Measurements from ENCODE around the gene IMP3. TPM values are rescaled to one million over a fixed set of nuclear protein-coding genes. Genes with fewer than 3 reads are reported as not detected.

Gene IMP3
- polyA plus RNA-seq, 1 donor from 2014 or later = 147 TPM

DNA sequence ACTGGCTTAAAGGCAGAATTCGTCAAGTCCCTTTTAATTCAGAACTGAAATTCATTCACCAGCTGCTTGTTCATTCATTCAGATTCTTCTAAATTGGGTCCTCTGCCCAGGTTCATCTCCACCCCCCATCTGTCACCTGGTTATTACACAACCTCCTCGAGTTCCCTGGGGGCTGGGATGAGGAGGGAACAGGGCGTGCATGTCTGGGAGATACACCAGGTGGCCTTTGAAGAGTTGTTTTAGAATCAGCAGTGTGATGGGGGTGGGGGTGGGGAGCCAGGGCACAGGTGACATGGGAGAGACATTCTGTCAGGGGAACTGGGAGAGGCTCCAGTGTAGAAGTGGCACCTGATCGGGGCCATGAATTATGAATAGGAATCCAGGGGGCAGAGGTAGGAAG lies 15.9 kb upstream of the IMP3 start:
- Histone ChIP-seq H2AFZ (ENCODE audit: low read depth, low read length) (no peak overlapping the region), H3K9me2 (ENCODE audit: insufficient read depth, low read length) (no peaks in the 10 kb centered on the region), H3F3A (ENCODE audit: insufficient read depth, low read length, poor library complexity, severe bottlenecking) (no peaks in the 10 kb centered on the region), H3K27ac (ENCODE audit: low read length) (no peak overlapping the region), H3K9me3 (ENCODE audit: low read length) (no peaks in the 10 kb centered on the region), H3K4me3 (ENCODE audit: low read length) (no peak overlapping the region), H3K27me3 (ENCODE audit: insufficient read depth, low read depth, low read length) (no peaks in the 10 kb centered on the region), H4K20me1 (ENCODE audit: insufficient read depth) (no peaks in the 10 kb centered on the region), H3K36me3 (ENCODE audit: insufficient read depth, low read length) (no peaks in the 10 kb centered on the region), H3K9ac (ENCODE audit: low read length) (no peak overlapping the region), H3K4me2 (ENCODE audit: low read length) (no peak overlapping the region), H3K79me2 (replicated peaks; ENCODE audit: insufficient read depth, low read length) (no peaks in the 10 kb centered on the region)
- TF ChIP-seq TAF1 (IDR thresholded peaks at IDR 0.05; ENCODE audit: low read depth) = no peak
- TF ChIP-seq SMC3 (conservative IDR thresholded peaks at IDR 0.05; ENCODE audit: poor library complexity) = no peak
- no peak for TF ChIP-seq RAD21 (conservative IDR thresholded peaks at IDR 0.05)

DNA sequence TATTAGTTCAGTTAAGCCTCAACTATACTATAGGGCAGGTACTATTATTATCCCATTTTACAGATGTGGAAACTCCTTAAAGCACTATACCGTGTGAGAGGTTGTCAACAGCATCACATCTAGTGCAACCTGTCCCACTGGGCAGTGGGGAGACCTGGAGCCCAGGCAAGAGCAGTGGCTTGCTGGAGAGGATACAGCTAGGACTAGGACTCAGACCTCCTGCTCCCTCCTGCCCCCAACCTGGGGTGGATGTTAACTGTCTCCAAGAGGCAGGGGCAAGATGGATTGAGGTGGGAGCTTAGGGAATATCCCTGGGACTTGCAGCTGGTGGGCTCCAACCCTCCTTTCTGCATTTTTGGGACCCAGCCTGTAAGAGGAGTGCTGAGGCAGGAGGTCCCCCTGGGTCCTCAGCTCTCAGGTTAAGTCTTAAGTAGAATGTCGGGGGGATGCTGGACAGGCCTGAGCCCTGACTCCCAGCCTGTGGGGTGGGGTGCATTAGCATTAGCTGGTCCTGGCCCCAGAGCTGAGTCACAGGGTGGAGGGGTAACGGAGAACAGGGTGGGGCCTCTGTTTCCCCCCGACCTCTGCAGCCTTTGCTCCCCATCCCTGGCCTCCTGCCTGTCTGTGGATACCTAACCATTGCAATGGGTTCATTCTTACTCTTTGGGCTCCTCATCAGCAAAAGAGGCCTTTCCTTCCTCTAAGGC lies 14.3 kb upstream of the IMP3 start:
- no peaks in the 10 kb centered on the region for H3K9me3 ChIP-seq (ENCODE audit: low read length)
- no peaks in the 10 kb centered on the region for H3K27me3 ChIP-seq (ENCODE audit: insufficient read depth, low read depth, low read length)
- no peak overlapping the region for H2AFZ ChIP-seq (ENCODE audit: low read depth, low read length)
- H3K9me2 ChIP-seq (ENCODE audit: insufficient read depth, low read length) = no peaks in the 10 kb centered on the region
- H3K4me2 ChIP-seq (ENCODE audit: low read length) = no peak overlapping the region
- no peak overlapping the region for H3K9ac ChIP-seq (ENCODE audit: low read length)
- H3K27ac ChIP-seq (ENCODE audit: low read length) = no peak overlapping the region
- peaks cover 4% of the 10 kb centered on the region for H3K79me2 ChIP-seq (replicated peaks; ENCODE audit: insufficient read depth, low read length)
- H4K20me1 ChIP-seq (ENCODE audit: insufficient read depth) = no peaks in the 10 kb centered on the region
- TF ChIP-seq MXI1 (conservative IDR thresholded peaks at IDR 0.05; ENCODE audit: poor library complexity, severe bottlenecking) (no peak), TAF1 (IDR thresholded peaks at IDR 0.05; ENCODE audit: low read depth) (no peak), REST (IDR thresholded peaks at IDR 0.05; ENCODE audit: borderline replicate concordance) (no peak), POLR2AphosphoS5 (IDR thresholded peaks at IDR 0.05) (no peak), RAD21 (conservative IDR thresholded peaks at IDR 0.05) (no peak), SMC3 (conservative IDR thresholded peaks at IDR 0.05; ENCODE audit: poor library complexity) (no peak), EZH2 (IDR thresholded peaks at IDR 0.05; ENCODE audit: borderline replicate concordance, insufficient read depth, low read length, poor library complexity, severe bottlenecking) (no peak), EP300 (conservative IDR thresholded peaks at IDR 0.05; ENCODE audit: poor library complexity, severe bottlenecking) (no peak)
- TF ChIP-seq, protein P1, sequence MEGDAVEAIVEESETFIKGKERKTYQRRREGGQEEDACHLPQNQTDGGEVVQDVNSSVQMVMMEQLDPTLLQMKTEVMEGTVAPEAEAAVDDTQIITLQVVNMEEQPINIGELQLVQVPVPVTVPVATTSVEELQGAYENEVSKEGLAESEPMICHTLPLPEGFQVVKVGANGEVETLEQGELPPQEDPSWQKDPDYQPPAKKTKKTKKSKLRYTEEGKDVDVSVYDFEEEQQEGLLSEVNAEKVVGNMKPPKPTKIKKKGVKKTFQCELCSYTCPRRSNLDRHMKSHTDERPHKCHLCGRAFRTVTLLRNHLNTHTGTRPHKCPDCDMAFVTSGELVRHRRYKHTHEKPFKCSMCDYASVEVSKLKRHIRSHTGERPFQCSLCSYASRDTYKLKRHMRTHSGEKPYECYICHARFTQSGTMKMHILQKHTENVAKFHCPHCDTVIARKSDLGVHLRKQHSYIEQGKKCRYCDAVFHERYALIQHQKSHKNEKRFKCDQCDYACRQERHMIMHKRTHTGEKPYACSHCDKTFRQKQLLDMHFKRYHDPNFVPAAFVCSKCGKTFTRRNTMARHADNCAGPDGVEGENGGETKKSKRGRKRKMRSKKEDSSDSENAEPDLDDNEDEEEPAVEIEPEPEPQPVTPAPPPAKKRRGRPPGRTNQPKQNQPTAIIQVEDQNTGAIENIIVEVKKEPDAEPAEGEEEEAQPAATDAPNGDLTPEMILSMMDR (IDR thresholded peaks at IDR 0.05; ENCODE audit: poor library complexity, severe bottlenecking) = no peak
- no peaks in the 10 kb centered on the region for H3F3A ChIP-seq (ENCODE audit: insufficient read depth, low read length, poor library complexity, severe bottlenecking)
- no peak overlapping the region for H3K4me3 ChIP-seq (ENCODE audit: low read length)
- no peaks in the 10 kb centered on the region for H3K36me3 ChIP-seq (ENCODE audit: insufficient read depth, low read length)
